Endothelial cell (in vitro differentiated cells): ENCODE measurements around the gene OOSP1. TPM values are rescaled to one million over a fixed set of nuclear protein-coding genes. Genes with fewer than 3 reads are reported as not detected.
"Not testable (repeated sequence)": the region's sequence is repeated elsewhere in the genome, so short reads cannot be mapped to it uniquely, and the experiment has no call there.

ENCODE experiments used
- DNase-seq: peaks from one replicate; pipeline ENCODE4 v3.0.0; 2021; ENCODE audit warnings: low spot score
- H3K27ac Mint-ChIP-seq: one replicate; pipeline ENCODE4 v1.8.0; 2021; ENCODE audit warnings: mixed read lengths, inconsistent platforms; ENCODE audit not compliant: unreplicated experiment
- H3K27me3 Mint-ChIP-seq: one replicate; pipeline ENCODE4 v1.8.0; 2021; ENCODE audit warnings: mild to moderate bottlenecking, moderate library complexity, mixed read lengths, inconsistent platforms; ENCODE audit not compliant: unreplicated experiment
- H3K36me3 Mint-ChIP-seq: one replicate; pipeline ENCODE4 v1.8.0; 2021; ENCODE audit warnings: mild to moderate bottlenecking, low read depth, mixed read lengths, inconsistent platforms; ENCODE audit not compliant: unreplicated experiment
- H3K4me1 Mint-ChIP-seq: one replicate; pipeline ENCODE4 v1.8.0; 2021; ENCODE audit warnings: mild to moderate bottlenecking, mixed read lengths, inconsistent platforms; ENCODE audit not compliant: unreplicated experiment
- H3K4me3 Mint-ChIP-seq: one replicate; pipeline ENCODE4 v1.8.0; 2021; ENCODE audit warnings: mild to moderate bottlenecking, mixed read lengths, inconsistent platforms; ENCODE audit not compliant: unreplicated experiment
- H3K9me3 Mint-ChIP-seq: one replicate; pipeline ENCODE4 v1.8.0; 2021; ENCODE audit warnings: mixed read lengths, inconsistent platforms; ENCODE audit not compliant: unreplicated experiment
- CTCF ChIP-seq: fragments of 200-600 bp; sonication (generic); IDR thresholded peaks from one replicate; pipeline ENCODE4 v1.5.0; 2021; ENCODE audit warnings: antibody characterized with exemption; ENCODE audit not compliant: unreplicated experiment
- total RNA-seq: library from RNA; stranded (reverse); fragmentation: NEBNext Ultra II Directional; extraction: Animal tissue kit (Norgen Biotek cat#: 25700); gene quantifications from one replicate; pipeline ENCODE4 v1.2.1, GENCODE V29; 2021; ENCODE audit not compliant: unreplicated experiment

Gene OOSP1
- total RNA-seq, 1 donor from 2014 or later = 0.38 TPM

DNA sequence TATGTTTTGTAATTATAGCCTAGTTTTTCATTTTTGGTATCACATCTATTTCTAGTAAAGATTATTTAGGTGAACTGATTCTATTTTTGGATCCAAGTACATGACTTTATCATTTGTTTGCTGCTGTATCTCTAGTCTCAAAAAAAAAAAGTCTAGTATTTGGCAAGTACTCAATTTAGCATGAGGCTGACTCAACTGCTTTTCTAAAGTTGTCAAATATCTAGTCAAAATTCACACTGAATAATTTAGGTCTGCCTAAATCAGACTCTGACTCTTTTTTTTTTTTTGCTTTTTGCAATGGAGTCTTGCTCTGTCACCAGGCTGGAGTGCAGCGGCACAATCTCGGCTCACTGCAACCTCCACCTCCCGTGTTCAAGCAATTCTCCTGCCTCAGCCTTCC lies 28.0 kb downstream of the OOSP1 start:
- H3K27ac Mint-ChIP-seq = no peak overlapping the region
- H3K4me1 Mint-ChIP-seq = peaks cover 12% of the 10 kb centered on the region
- H3K36me3 Mint-ChIP-seq = no peaks in the 10 kb centered on the region
- no peak overlapping the region for H3K4me3 Mint-ChIP-seq
- H3K27me3 Mint-ChIP-seq = peaks cover 2% of the 10 kb centered on the region
- no peak for TF ChIP-seq CTCF
- DNase-seq = no peak
- no peaks in the 10 kb centered on the region for H3K9me3 Mint-ChIP-seq

DNA sequence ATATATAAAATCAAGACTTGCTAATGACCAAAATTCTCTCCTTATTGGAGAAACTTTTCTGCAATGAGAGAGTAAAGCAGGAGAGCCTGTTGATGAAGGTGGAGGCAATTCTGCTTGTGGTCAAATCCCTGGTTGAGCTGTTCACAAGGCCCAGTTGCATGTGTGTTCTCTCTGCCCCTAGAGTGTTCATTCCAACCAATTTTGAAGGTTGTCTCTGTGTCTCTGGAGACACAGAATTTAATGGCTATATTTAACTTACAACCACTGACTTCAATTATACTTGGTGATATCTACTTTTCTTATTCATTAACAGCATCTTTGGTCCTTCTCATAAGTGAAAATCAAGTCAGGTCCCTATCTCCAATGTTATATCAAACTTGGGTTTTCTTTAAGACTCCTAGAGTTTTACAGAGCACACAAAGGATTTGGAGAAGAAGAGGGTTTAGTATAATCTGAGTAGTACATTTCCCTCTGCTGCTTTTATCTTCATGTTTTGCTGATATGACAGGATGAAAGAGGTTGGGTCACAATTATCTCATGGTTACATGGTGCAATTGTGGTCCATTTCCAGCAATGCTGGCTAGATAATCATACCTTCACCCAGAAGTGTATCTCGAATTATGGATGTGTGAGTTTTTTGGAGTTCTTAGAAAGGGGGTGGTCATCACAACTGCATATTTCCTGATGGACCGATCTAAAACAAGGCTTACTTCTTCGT lies 29.6 kb downstream of the OOSP1 start:
- DNase-seq = no peak
- Mint-ChIP-seq H3K9me3 (no peaks in the 10 kb centered on the region), H3K36me3 (no peaks in the 10 kb centered on the region), H3K4me1 (peaks cover 12% of the 10 kb centered on the region), H3K4me3 (no peak overlapping the region), H3K27me3 (peaks cover 2% of the 10 kb centered on the region), H3K27ac (no peak overlapping the region)
- no peak for TF ChIP-seq CTCF

GRCh38 chr11:59968395-59968783 lies 30.2 kb downstream of the OOSP1 start:
- peaks cover 12% of the 10 kb centered on the region for H3K4me1 Mint-ChIP-seq
- TF ChIP-seq CTCF = no peak
- no peak for DNase-seq
- peaks cover 2% of the 10 kb centered on the region for H3K27me3 Mint-ChIP-seq
- no peaks in the 10 kb centered on the region for H3K36me3 Mint-ChIP-seq
- H3K4me3 Mint-ChIP-seq = no peak overlapping the region
- H3K27ac Mint-ChIP-seq = no peak overlapping the region
- no peaks in the 10 kb centered on the region for H3K9me3 Mint-ChIP-seq

DNA sequence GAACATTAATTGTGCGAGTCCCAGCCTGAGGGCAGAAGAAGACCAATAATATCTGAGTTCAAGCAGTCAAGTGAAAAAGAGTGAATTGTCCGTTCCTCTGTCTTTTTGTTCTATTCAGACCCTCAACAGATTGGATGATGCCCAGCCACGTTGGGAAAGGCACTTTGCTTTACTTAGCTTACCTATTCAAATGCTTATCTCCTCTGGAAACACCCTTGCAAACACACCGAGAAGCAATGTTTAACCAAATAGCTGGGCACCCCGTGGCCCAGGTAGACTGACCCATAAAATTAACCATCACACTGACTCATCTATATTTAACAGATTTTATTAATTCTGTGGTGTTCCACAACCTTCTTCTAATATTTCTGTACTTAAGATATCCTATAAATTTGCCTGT lies 34.9 kb downstream of the OOSP1 start:
- Mint-ChIP-seq H3K27me3 (no peaks in the 10 kb centered on the region), H3K27ac (no peak overlapping the region), H3K36me3 (no peaks in the 10 kb centered on the region), H3K9me3 (no peaks in the 10 kb centered on the region), H3K4me1 (no peaks in the 10 kb centered on the region), H3K4me3 (no peak overlapping the region)
- TF ChIP-seq CTCF = no peak
- no peak for DNase-seq

DNA sequence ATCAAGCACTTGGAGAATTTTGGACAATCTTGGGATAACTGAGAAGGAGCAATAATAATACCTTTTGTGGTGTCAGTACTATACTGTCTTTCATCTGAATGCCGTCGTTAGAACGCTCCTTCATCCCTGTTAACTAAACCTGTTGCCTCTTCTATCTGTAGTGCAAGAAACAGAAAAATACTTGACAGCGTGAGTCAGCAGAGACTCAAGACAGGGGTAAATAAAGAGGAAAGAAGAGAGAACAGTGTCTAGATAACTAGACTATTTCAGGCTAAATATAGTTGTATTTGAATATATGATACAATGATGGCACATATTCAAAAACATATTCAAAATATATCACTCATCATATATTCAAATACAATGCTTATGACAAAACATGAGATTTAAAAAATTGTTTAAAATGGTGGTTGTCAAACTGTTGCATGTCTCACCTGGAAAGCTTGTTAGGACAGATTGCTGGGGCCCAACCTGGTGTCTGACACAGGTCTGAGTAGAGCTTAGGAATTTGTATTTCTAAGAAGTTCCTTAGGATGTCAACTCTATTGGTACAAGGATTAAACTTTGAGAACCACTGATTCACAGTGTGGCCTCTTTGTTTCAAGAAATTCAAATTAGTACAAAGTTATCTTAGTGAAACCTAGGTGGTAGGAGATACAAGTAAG lies 43.0 kb downstream of the OOSP1 start:
- Mint-ChIP-seq H3K27ac (no peak overlapping the region), H3K4me1 (no peaks in the 10 kb centered on the region), H3K36me3 (no peaks in the 10 kb centered on the region), H3K4me3 (no peak overlapping the region), H3K9me3 (no peaks in the 10 kb centered on the region), H3K27me3 (no peaks in the 10 kb centered on the region)
- TF ChIP-seq CTCF = no peak
- no peak for DNase-seq

- H3K36me3 Mint-ChIP-seq, H3K4me1 Mint-ChIP-seq, H3K27me3 Mint-ChIP-seq, DNase-seq, H3K27ac Mint-ChIP-seq, H3K9me3 Mint-ChIP-seq, H3K4me3 Mint-ChIP-seq: not testable (repeated sequence)
Observed at GRCh38 chr11:59982037-59982436, 43.8 kb downstream of the OOSP1 start.
